Measurements from ENCODE around the gene RARG.

- no peak for TF ChIP-seq CTCF (IDR thresholded peaks at IDR 0.05; ENCODE audit: extremely low read depth in 1 of 2, insufficient read depth in 1 of 2, low read depth in 1 of 2, low read length in 2 of 2)
- TF ChIP-seq JUN (IDR thresholded peaks at IDR 0.05; ENCODE audit: borderline replicate concordance, insufficient read depth, insufficient read length, low read depth) = no peak
- peak; percentile 10 for TF ChIP-seq EZH2 (IDR thresholded peaks at IDR 0.05; ENCODE audit: borderline replicate concordance, low read depth, low read length, severe bottlenecking)
- no peak for TF ChIP-seq POLR2AphosphoS5 (IDR thresholded peaks at IDR 0.05; ENCODE audit: insufficient read depth, low read depth, low read length)
Measured at GRCh38 chr12:53231921-53232645, at the start of gene RARG.
